HG03135 (cell line): ENCODE results near the gene CCSER1.
A peak's percentile ranks its signal among the peaks of the same experiment; 100 is the strongest.
"Not testable (repeated sequence)": the region's sequence is repeated elsewhere in the genome, so short reads cannot be mapped to it uniquely, and the experiment has no call there.

ENCODE experiments used
- ATAC-seq: cut with Tn5 transposase; IDR thresholded peaks from one replicate; pipeline ENCODE4 v1.9.1; 2021; ENCODE audit warnings: mild to moderate bottlenecking, moderate library complexity; ENCODE audit not compliant: unreplicated experiment

The CCSER1 gene

GRCh38 chr4:90281541-90282355 lies 154.6 kb downstream of the CCSER1 start:
- ATAC-seq: no peak

- ATAC-seq: no peak
Measured at GRCh38 chr4:90290345-90290744, 163.2 kb downstream of the CCSER1 start.

- ATAC-seq: no peak
Measured at GRCh38 chr4:90292438-90292837, 165.2 kb downstream of the CCSER1 start.

GRCh38 chr4:90293320-90293719 lies 166.1 kb downstream of the CCSER1 start:
- ATAC-seq: no peak

GRCh38 chr4:90299373-90299772 lies 172.2 kb downstream of the CCSER1 start:
- ATAC-seq: no peak

- no peak for ATAC-seq
Measured at GRCh38 chr4:90306810-90307209, 179.6 kb downstream of the CCSER1 start.

GRCh38 chr4:90317140-90317539 lies 189.9 kb downstream of the CCSER1 start:
- not testable (repeated sequence) for ATAC-seq

- no peak for ATAC-seq
Measured at GRCh38 chr4:90317785-90318184, 190.6 kb downstream of the CCSER1 start.

GRCh38 chr4:90318193-90318592 lies 191.0 kb downstream of the CCSER1 start:
- no peak for ATAC-seq

GRCh38 chr4:90328558-90328957 lies 201.4 kb downstream of the CCSER1 start:
- no peak for ATAC-seq

GRCh38 chr4:90330546-90330945 lies 203.4 kb downstream of the CCSER1 start:
- ATAC-seq: no peak

GRCh38 chr4:90345549-90346215 lies 218.5 kb downstream of the CCSER1 start:
- no peak for ATAC-seq

GRCh38 chr4:90349636-90350035 lies 222.4 kb downstream of the CCSER1 start:
- ATAC-seq: no peak

- no peak for ATAC-seq
Measured at GRCh38 chr4:90357117-90357710, 230.0 kb downstream of the CCSER1 start.

- ATAC-seq: no peak
Measured at GRCh38 chr4:90375081-90375480, 247.9 kb downstream of the CCSER1 start.

- ATAC-seq: no peak
Measured at GRCh38 chr4:90393215-90393614, 266.0 kb downstream of the CCSER1 start.

GRCh38 chr4:90403781-90404180 lies 276.6 kb downstream of the CCSER1 start:
- ATAC-seq: no peak

- not testable (repeated sequence) for ATAC-seq
Measured at GRCh38 chr4:90407897-90408296, 280.7 kb downstream of the CCSER1 start.

GRCh38 chr4:90412786-90413185 lies 285.6 kb downstream of the CCSER1 start:
- not testable (repeated sequence) for ATAC-seq

- no peak for ATAC-seq
Measured at GRCh38 chr4:90415116-90415515, 287.9 kb downstream of the CCSER1 start.

- peak; percentile 73 for ATAC-seq
Measured at GRCh38 chr4:90419124-90419711, 292.0 kb downstream of the CCSER1 start.

- no peak for ATAC-seq
Measured at GRCh38 chr4:90421161-90421560, 294.0 kb downstream of the CCSER1 start.
